Neural cell (in vitro differentiated cells): Measurements from ENCODE around the gene TFPI. TPM values are rescaled to one million over a fixed set of nuclear protein-coding genes. Genes with fewer than 3 reads are reported as not detected.

Experiments used
- H2AFZ ChIP-seq: fragments of 200-600, 300-800 bp; sonication (generic), shearing (Covaris generic); 2 replicates; pipeline ENCODE4 v1.6.0; 2014; ENCODE audit warnings: low read depth, mild to moderate bottlenecking, antibody characterized with exemption, low read length, moderate library complexity
- H3F3A ChIP-seq: fragments of 200-600 bp; shearing (Covaris generic); 2 replicates; pipeline ENCODE4 v1.6.1; 2016; ENCODE audit warnings: mild to moderate bottlenecking, moderate library complexity, mixed read lengths, antibody characterized with exemption, low read length; ENCODE audit not compliant: insufficient read depth, poor library complexity, severe bottlenecking
- H3K27ac ChIP-seq: fragments of 200-600, 300-800 bp; sonication (generic), shearing (Covaris generic); 2 replicates; pipeline ENCODE4 v1.5.1; 2014; ENCODE audit warnings: mild to moderate bottlenecking, low read length, moderate library complexity
- H3K27me3 ChIP-seq: fragments of 300-800, 200-600 bp; sonication (generic), shearing (Covaris generic); 2 replicates; pipeline ENCODE4 v1.6.0; 2014; ENCODE audit warnings: mild to moderate bottlenecking, low read depth, low read length, moderate library complexity; ENCODE audit not compliant: insufficient read depth
- H3K36me3 ChIP-seq: fragments of 300-800, 200-600 bp; sonication (generic), shearing (Covaris generic); 2 replicates; pipeline ENCODE4 v1.5.1; 2014; ENCODE audit warnings: mild to moderate bottlenecking, antibody characterized with exemption, low read length, moderate library complexity; ENCODE audit not compliant: insufficient read depth
- H3K4me2 ChIP-seq: fragments of 300-800, 200-600 bp; sonication (generic), shearing (Covaris generic); 2 replicates; pipeline ENCODE4 v1.6.0; 2014; ENCODE audit warnings: mild to moderate bottlenecking, low read length
- H3K4me3 ChIP-seq: fragments of 300-800, 200-600 bp; sonication (generic), shearing (Covaris generic); 2 replicates; pipeline ENCODE4 v1.5.1; 2014; ENCODE audit warnings: mild to moderate bottlenecking, low read length, moderate library complexity
- H3K79me2 ChIP-seq: fragments of 200-600 bp; shearing (Covaris generic); replicated peaks from 2 replicates; pipeline ENCODE4 v1.6.0; 2014; ENCODE audit warnings: mild to moderate bottlenecking, low read length, moderate library complexity; ENCODE audit not compliant: insufficient read depth
- H3K9ac ChIP-seq: fragments of 300-800, 200-600 bp; sonication (generic), shearing (Covaris generic); 2 replicates; pipeline ENCODE4 v1.6.1; 2016; ENCODE audit warnings: mild to moderate bottlenecking, low read length, mixed read lengths
- H3K9me2 ChIP-seq: fragments of 200-600 bp; shearing (Covaris generic); 2 replicates; pipeline ENCODE4 v1.6.1; 2016; ENCODE audit warnings: mild to moderate bottlenecking, low read length, mixed read lengths; ENCODE audit not compliant: insufficient read depth
- H3K9me3 ChIP-seq: fragments of 200-600, 300-800 bp; sonication (generic), shearing (Covaris generic); 2 replicates; pipeline ENCODE4 v1.6.1; 2016; ENCODE audit warnings: mild to moderate bottlenecking, mixed run types, low read length, moderate library complexity, mixed read lengths
- H4K20me1 ChIP-seq: fragments of 200-600 bp; shearing (Covaris generic); 2 replicates; pipeline ENCODE4 v1.6.1; 2016; ENCODE audit warnings: mild to moderate bottlenecking, mixed run types; ENCODE audit not compliant: insufficient read depth
- EP300 ChIP-seq: fragments of 450-650 bp; conservative IDR thresholded peaks from 2 replicates; pipeline ENCODE4 v1.6.1; 2014; ENCODE audit warnings: antibody characterized with exemption, mild to moderate bottlenecking, moderate library complexity; ENCODE audit not compliant: poor library complexity, severe bottlenecking
- EZH2 ChIP-seq: fragments of 200-600, 300-800 bp; shearing (Covaris generic), sonication (generic); IDR thresholded peaks from 2 replicates; pipeline ENCODE4 v1.6.1; 2014; ENCODE audit warnings: antibody characterized with exemption, low read length, borderline replicate concordance, mild to moderate bottlenecking; ENCODE audit not compliant: insufficient read depth, poor library complexity, severe bottlenecking
- MXI1 ChIP-seq: fragments of 450-650 bp; conservative IDR thresholded peaks from 2 replicates; pipeline ENCODE4 v1.6.1; 2014; ENCODE audit warnings: antibody characterized with exemption, mild to moderate bottlenecking; ENCODE audit not compliant: poor library complexity, severe bottlenecking
- POLR2AphosphoS5 ChIP-seq: IDR thresholded peaks from 2 replicates; pipeline ENCODE4 v1.6.1; 2012
- RAD21 ChIP-seq: fragments of 450-650 bp; conservative IDR thresholded peaks from 2 replicates; pipeline ENCODE4 v1.6.1; 2014; ENCODE audit warnings: antibody characterized with exemption, mild to moderate bottlenecking, moderate library complexity
- SMC3 ChIP-seq: fragments of 450-650 bp; conservative IDR thresholded peaks from 2 replicates; pipeline ENCODE4 v1.6.1; 2014; ENCODE audit warnings: antibody characterized with exemption, mild to moderate bottlenecking, moderate library complexity; ENCODE audit not compliant: poor library complexity
- TAF1 ChIP-seq: IDR thresholded peaks from 2 replicates; pipeline ENCODE4 v1.6.1; 2012; ENCODE audit warnings: low read depth
- polyA plus RNA-seq: library from polyadenylated mRNA; depleted of rRNA; stranded (reverse); fragments of >200 nt; gene quantifications from 2 replicates; pipeline ENCODE4 v1.2.3, GENCODE V29; 2014
- TF ChIP-seq, protein P1 (sequence below): fragments of 450-650 bp; IDR thresholded peaks from 2 replicates; pipeline ENCODE4 v1.5.1; 2014; ENCODE audit warnings: antibody characterized with exemption, mild to moderate bottlenecking, moderate library complexity; ENCODE audit not compliant: poor library complexity, severe bottlenecking
- TF ChIP-seq, protein P2 (sequence below): IDR thresholded peaks from 2 replicates; pipeline ENCODE4 v1.6.1; 2012; ENCODE audit warnings: borderline replicate concordance

Gene TFPI
- polyA plus RNA-seq, 1 donor from 2014 or later = 0.51 TPM

DNA sequence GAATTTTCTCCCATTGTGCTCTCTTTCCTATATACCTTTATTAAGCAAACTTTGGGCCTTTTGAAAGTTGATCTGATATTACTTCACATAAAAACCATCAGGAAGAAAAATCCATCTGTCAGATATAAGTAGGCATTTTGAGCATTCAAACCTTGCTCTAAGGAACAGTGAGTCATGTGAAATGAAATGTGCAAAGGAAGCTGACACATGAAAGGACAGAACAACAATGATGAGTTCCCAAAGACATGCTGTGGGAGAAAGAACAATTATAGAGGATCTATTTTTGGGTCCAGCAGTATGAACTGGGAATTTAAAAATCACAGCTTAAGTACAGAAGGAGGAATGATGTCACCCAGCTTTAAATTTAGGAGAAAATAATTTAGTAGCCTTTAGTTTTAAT, 124.2 kb downstream of the TFPI start:
- Histone ChIP-seq H3K9ac (no peak overlapping the region), H3K4me2 (no peak overlapping the region)

DNA sequence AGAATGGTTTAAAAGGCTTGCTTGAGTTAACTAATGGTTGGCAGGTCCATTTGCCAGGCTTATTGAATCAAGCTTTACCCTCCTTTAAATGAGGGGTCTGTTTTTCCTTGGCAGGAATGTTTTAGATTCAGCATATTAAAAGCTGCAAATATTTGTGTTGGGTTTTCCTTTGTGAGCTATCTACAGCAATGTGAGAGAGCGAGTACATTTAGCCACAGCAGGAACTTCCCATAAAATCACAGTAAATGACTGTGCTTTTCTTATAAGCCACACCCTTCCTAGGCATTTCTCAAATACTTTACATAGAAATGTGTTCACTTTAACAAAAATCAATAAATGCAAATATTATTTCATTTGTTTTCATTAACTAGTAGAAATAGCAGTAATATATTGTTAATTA, 130.1 kb downstream of the TFPI start:
- no peak overlapping the region for H2AFZ ChIP-seq
- TF ChIP-seq POLR2AphosphoS5 (no peak), MXI1 (no peak), EZH2 (no peak), SMC3 (no peak), RAD21 (no peak), EP300 (no peak), TAF1 (no peak)
- TF ChIP-seq, protein P1, sequence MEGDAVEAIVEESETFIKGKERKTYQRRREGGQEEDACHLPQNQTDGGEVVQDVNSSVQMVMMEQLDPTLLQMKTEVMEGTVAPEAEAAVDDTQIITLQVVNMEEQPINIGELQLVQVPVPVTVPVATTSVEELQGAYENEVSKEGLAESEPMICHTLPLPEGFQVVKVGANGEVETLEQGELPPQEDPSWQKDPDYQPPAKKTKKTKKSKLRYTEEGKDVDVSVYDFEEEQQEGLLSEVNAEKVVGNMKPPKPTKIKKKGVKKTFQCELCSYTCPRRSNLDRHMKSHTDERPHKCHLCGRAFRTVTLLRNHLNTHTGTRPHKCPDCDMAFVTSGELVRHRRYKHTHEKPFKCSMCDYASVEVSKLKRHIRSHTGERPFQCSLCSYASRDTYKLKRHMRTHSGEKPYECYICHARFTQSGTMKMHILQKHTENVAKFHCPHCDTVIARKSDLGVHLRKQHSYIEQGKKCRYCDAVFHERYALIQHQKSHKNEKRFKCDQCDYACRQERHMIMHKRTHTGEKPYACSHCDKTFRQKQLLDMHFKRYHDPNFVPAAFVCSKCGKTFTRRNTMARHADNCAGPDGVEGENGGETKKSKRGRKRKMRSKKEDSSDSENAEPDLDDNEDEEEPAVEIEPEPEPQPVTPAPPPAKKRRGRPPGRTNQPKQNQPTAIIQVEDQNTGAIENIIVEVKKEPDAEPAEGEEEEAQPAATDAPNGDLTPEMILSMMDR = no peak
- TF ChIP-seq, protein P2, sequence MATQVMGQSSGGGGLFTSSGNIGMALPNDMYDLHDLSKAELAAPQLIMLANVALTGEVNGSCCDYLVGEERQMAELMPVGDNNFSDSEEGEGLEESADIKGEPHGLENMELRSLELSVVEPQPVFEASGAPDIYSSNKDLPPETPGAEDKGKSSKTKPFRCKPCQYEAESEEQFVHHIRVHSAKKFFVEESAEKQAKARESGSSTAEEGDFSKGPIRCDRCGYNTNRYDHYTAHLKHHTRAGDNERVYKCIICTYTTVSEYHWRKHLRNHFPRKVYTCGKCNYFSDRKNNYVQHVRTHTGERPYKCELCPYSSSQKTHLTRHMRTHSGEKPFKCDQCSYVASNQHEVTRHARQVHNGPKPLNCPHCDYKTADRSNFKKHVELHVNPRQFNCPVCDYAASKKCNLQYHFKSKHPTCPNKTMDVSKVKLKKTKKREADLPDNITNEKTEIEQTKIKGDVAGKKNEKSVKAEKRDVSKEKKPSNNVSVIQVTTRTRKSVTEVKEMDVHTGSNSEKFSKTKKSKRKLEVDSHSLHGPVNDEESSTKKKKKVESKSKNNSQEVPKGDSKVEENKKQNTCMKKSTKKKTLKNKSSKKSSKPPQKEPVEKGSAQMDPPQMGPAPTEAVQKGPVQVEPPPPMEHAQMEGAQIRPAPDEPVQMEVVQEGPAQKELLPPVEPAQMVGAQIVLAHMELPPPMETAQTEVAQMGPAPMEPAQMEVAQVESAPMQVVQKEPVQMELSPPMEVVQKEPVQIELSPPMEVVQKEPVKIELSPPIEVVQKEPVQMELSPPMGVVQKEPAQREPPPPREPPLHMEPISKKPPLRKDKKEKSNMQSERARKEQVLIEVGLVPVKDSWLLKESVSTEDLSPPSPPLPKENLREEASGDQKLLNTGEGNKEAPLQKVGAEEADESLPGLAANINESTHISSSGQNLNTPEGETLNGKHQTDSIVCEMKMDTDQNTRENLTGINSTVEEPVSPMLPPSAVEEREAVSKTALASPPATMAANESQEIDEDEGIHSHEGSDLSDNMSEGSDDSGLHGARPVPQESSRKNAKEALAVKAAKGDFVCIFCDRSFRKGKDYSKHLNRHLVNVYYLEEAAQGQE = no peak
- no peaks in the 10 kb centered on the region for H3K79me2 ChIP-seq
- no peak overlapping the region for H3K4me3 ChIP-seq
- no peak overlapping the region for H3K4me2 ChIP-seq
- no peaks in the 10 kb centered on the region for H3K9me2 ChIP-seq
- H3F3A ChIP-seq = no peaks in the 10 kb centered on the region
- no peak overlapping the region for H3K9ac ChIP-seq
- H4K20me1 ChIP-seq = no peaks in the 10 kb centered on the region
- H3K27ac ChIP-seq = no peak overlapping the region
- no peaks in the 10 kb centered on the region for H3K36me3 ChIP-seq
- no peaks in the 10 kb centered on the region for H3K9me3 ChIP-seq
- no peaks in the 10 kb centered on the region for H3K27me3 ChIP-seq

More for the DNA sequence above, 124.2 kb downstream of the TFPI start:
- no peaks in the 10 kb centered on the region for H4K20me1 ChIP-seq
- H3K9me2 ChIP-seq = no peaks in the 10 kb centered on the region
- H3K79me2 ChIP-seq = no peaks in the 10 kb centered on the region
- no peaks in the 10 kb centered on the region for H3K9me3 ChIP-seq
- no peak overlapping the region for H3K27ac ChIP-seq
- no peak for TF ChIP-seq SMC3
- TF ChIP-seq, protein P2 = no peak
- TF ChIP-seq EP300 = peak; percentile 60
- TF ChIP-seq POLR2AphosphoS5 = no peak
- no peaks in the 10 kb centered on the region for H3K36me3 ChIP-seq
- no peak overlapping the region for H3K4me3 ChIP-seq
- H3F3A ChIP-seq = no peaks in the 10 kb centered on the region
- H2AFZ ChIP-seq = no peak overlapping the region
- H3K27me3 ChIP-seq = no peaks in the 10 kb centered on the region
